Mucosa of rectum (tissue), 2 donors: ENCODE data around the gene RNF8.
A peak's percentile ranks its signal among the peaks of the same experiment; 100 is the strongest.

ENCODE experiments used
- H3K27ac ChIP-seq, 2 donors: one replicate each; pipeline ENCODE4 v1.7.0; 2013; ENCODE audit warnings: inconsistent platforms in 2 of 2, low read depth in 2 of 2, low read length in 2 of 2
- H3K27me3 ChIP-seq, 2 donors: one replicate each; pipeline ENCODE4 v1.7.0; 2013; ENCODE audit warnings: low read length in 2 of 2; ENCODE audit not compliant: control insufficient read depth in 2 of 2, insufficient read depth in 2 of 2
- H3K36me3 ChIP-seq, 2 donors: one replicate each; pipeline ENCODE4 v1.7.0; 2013; ENCODE audit warnings: low read length in 2 of 2; ENCODE audit not compliant: control insufficient read depth in 2 of 2, insufficient read depth in 2 of 2
- H3K4me1 ChIP-seq, 2 donors: one replicate each; pipeline ENCODE4 v1.7.0; 2013; ENCODE audit warnings: low read length in 2 of 2, mild to moderate bottlenecking in 1 of 2; ENCODE audit not compliant: control insufficient read depth in 2 of 2, insufficient read depth in 2 of 2
- H3K4me3 ChIP-seq, 2 donors: one replicate each; pipeline ENCODE4 v1.7.0; 2013; ENCODE audit warnings: low read length in 2 of 2
- H3K9ac ChIP-seq, 2 donors: one replicate each; pipeline ENCODE4 v1.7.0; 2013; ENCODE audit warnings: low read length in 2 of 2, low read depth in 1 of 2, mild to moderate bottlenecking in 1 of 2
- H3K9me3 ChIP-seq, 2 donors: one replicate each; pipeline ENCODE4 v1.7.0; 2013; ENCODE audit warnings: low read length in 2 of 2; ENCODE audit not compliant: control insufficient read depth in 2 of 2
- donor health status: healthy.
- donor health status: Normal muscosa, but diverticular disease.

The RNF8 gene

GRCh38 chr6:37426058-37426944 lies 72.5 kb downstream of the RNF8 start:
- no peak overlapping the region for H3K27ac ChIP-seq
- H3K27me3 ChIP-seq: no peaks in the 10 kb centered on the region
- no peaks in the 10 kb centered on the region for H3K4me1 ChIP-seq
- H3K9me3 ChIP-seq: no peaks in the 10 kb centered on the region
- no peak overlapping the region for H3K4me3 ChIP-seq
- H3K36me3 ChIP-seq: no peaks in the 10 kb centered on the region
- H3K9ac ChIP-seq: no peak overlapping the region

- H3K36me3 ChIP-seq: no peaks in the 10 kb centered on the region
- H3K27me3 ChIP-seq: no peaks in the 10 kb centered on the region
- H3K4me3 ChIP-seq: no peak overlapping the region
- H3K9ac ChIP-seq: no peak overlapping the region
- no peak overlapping the region for H3K27ac ChIP-seq
- H3K9me3 ChIP-seq: no peaks in the 10 kb centered on the region
- no peaks in the 10 kb centered on the region for H3K4me1 ChIP-seq
Observed at GRCh38 chr6:37426945-37427510, 73.2 kb downstream of the RNF8 start.

- H3K27ac ChIP-seq: no peak overlapping the region
- no peaks in the 10 kb centered on the region for H3K9me3 ChIP-seq
- H3K27me3 ChIP-seq: no peaks in the 10 kb centered on the region
- peaks cover 4 to 9% of the 10 kb centered on the region in 2 donors for H3K4me1 ChIP-seq
- no peak overlapping the region for H3K4me3 ChIP-seq
- H3K36me3 ChIP-seq: no peaks in the 10 kb centered on the region
- no peak overlapping the region for H3K9ac ChIP-seq
Observed at GRCh38 chr6:37429352-37429750, 75.6 kb downstream of the RNF8 start.

GRCh38 chr6:37432590-37432915 lies 78.8 kb downstream of the RNF8 start:
- peak overlapping the region; percentile 60 to 89 for H3K27ac ChIP-seq
- H3K4me3 ChIP-seq: peak overlapping the region; percentile 94
- no peaks in the 10 kb centered on the region for H3K9me3 ChIP-seq
- H3K27me3 ChIP-seq: no peaks in the 10 kb centered on the region
- H3K9ac ChIP-seq: peak overlapping the region; percentile 79 to 87
- peaks cover 11 to 16% of the 10 kb centered on the region in 2 donors for H3K36me3 ChIP-seq
- peaks cover 4 to 9% of the 10 kb centered on the region in 2 donors for H3K4me1 ChIP-seq

GRCh38 chr6:37432916-37433656 lies 79.3 kb downstream of the RNF8 start, which contains the start of gene CMTR1:
TSS of gene CMTR1 (plus strand) at chr6:37433221. CDS start at chr6:37435630, 2,409 bp downstream.
- Histone ChIP-seq H3K9me3 (no peaks in the 10 kb centered on the region), H3K36me3 (peaks cover 16 to 19% of the 10 kb centered on the region in 2 donors)

GRCh38 chr6:37433657-37434271 lies 80.0 kb downstream of the RNF8 start:
- no peaks in the 10 kb centered on the region for H3K9me3 ChIP-seq

More at GRCh38 chr6:37432916-37433656, 79.3 kb downstream of the RNF8 start, which contains the start of gene CMTR1:
- Histone ChIP-seq H3K4me1 (peaks cover 4 to 9% of the 10 kb centered on the region in 2 donors), H3K4me3 (peak within 1 kb of the TSS; percentile 94), H3K27me3 (no peaks in the 10 kb centered on the region), H3K27ac (peak within 1 kb of the TSS; percentile 60 to 89), H3K9ac (peak within 1 kb of the TSS; percentile 79 to 87)

GRCh38 chr6:37435373-37435772 lies 81.6 kb downstream of the RNF8 start:
- no peak overlapping the region for H3K9ac ChIP-seq
- no peak overlapping the region for H3K4me3 ChIP-seq
- no peaks in the 10 kb centered on the region for H3K27me3 ChIP-seq
- no peak overlapping the region for H3K27ac ChIP-seq
- no peaks in the 10 kb centered on the region for H3K9me3 ChIP-seq
- peaks cover 4 to 9% of the 10 kb centered on the region in 2 donors for H3K4me1 ChIP-seq
- H3K36me3 ChIP-seq: peaks cover 19 to 21% of the 10 kb centered on the region in 2 donors

More at GRCh38 chr6:37433657-37434271, 80.0 kb downstream of the RNF8 start:
- Histone ChIP-seq H3K27me3 (no peaks in the 10 kb centered on the region), H3K4me1 (peaks cover 4 to 9% of the 10 kb centered on the region in 2 donors), H3K27ac (peak overlapping the region; percentile 60 to 89), H3K36me3 (peaks cover 19 to 21% of the 10 kb centered on the region in 2 donors), H3K9ac (peak overlapping the region; percentile 79 to 87), H3K4me3 (peak overlapping the region; percentile 94)

GRCh38 chr6:37435816-37436215 lies 82.0 kb downstream of the RNF8 start:
- H3K36me3 ChIP-seq: peaks cover 19 to 21% of the 10 kb centered on the region in 2 donors
- peaks cover 4 to 9% of the 10 kb centered on the region in 2 donors for H3K4me1 ChIP-seq
- H3K9ac ChIP-seq: no peak overlapping the region
- H3K27ac ChIP-seq: no peak overlapping the region
- no peak overlapping the region for H3K4me3 ChIP-seq
- no peaks in the 10 kb centered on the region for H3K9me3 ChIP-seq
- H3K27me3 ChIP-seq: no peaks in the 10 kb centered on the region

GRCh38 chr6:37438930-37439329 lies 85.1 kb downstream of the RNF8 start:
- Histone ChIP-seq H3K36me3 (peaks cover 21 to 23% of the 10 kb centered on the region in 2 donors), H3K4me1 (peaks cover 0 to 4% of the 10 kb centered on the region in 2 donors), H3K27ac (no peak overlapping the region), H3K9ac (no peak overlapping the region), H3K4me3 (no peak overlapping the region), H3K27me3 (no peaks in the 10 kb centered on the region), H3K9me3 (no peaks in the 10 kb centered on the region)
